CD4-positive, alpha-beta memory T cell (primary cell): Measurements from ENCODE around the gene PARP8. TPM values are rescaled to one million over a fixed set of nuclear protein-coding genes. Genes with fewer than 3 reads are reported as not detected.

ENCODE experiments used
- CTCF ChIA-PET: fragments of 350-600 bp; sonication (Branson Sonifier 250); formaldehyde crosslinking; loops from one replicate; lab custom pipeline; 2021; ENCODE audit warnings: inconsistent platforms; ENCODE audit not compliant: partially characterized antibody; lab: Charles Lee
- POLR2A ChIA-PET: fragments of 350-600 bp; sonication (Branson Sonifier 250); formaldehyde crosslinking; loops from one replicate; lab custom pipeline; 2021; ENCODE audit not compliant: partially characterized antibody; lab: Charles Lee
- DNase-seq, 5 donors: peaks; one replicate each; pipeline versions ENCODE4 v3.0.0 to v3.0.0-alpha.2; 2020 to 2022; ENCODE audit warnings: mixed read lengths in 1 of 5
- H3K27ac ChIP-seq: one replicate; pipeline ENCODE4 v1.7.0; 2013; ENCODE audit warnings: low read depth, low read length
- H3K27me3 ChIP-seq: 2 replicates; pipeline ENCODE4 v1.7.0; 2013; ENCODE audit warnings: mild to moderate bottlenecking, low read length, moderate library complexity; ENCODE audit not compliant: insufficient read depth
- H3K36me3 ChIP-seq: 2 replicates; pipeline ENCODE4 v1.7.0; 2013; ENCODE audit warnings: mild to moderate bottlenecking, low read length, moderate library complexity; ENCODE audit not compliant: insufficient read depth
- H3K4me1 ChIP-seq: 2 replicates; pipeline ENCODE4 v1.7.0; 2013; ENCODE audit warnings: mild to moderate bottlenecking, low read length, moderate library complexity; ENCODE audit not compliant: insufficient read depth
- H3K4me3 ChIP-seq, 2 donors: one replicate each; pipeline ENCODE4 v1.7.0; 2013; ENCODE audit warnings: low read length in 2 of 2, mild to moderate bottlenecking in 1 of 2
- H3K9me3 ChIP-seq, 2 donors: one replicate each; pipeline ENCODE4 v1.7.0; 2013; ENCODE audit warnings: low read length in 2 of 2, control low read depth in 1 of 2; ENCODE audit not compliant: control insufficient read depth in 1 of 2
- H3K27ac Mint-ChIP-seq, 7 donors: one replicate each; pipeline ENCODE4 v1.8.0; 2020 to 2021; ENCODE audit warnings: mixed read lengths in 7 of 7, mild to moderate bottlenecking in 6 of 7, inconsistent platforms in 3 of 7, moderate library complexity in 3 of 7
- H3K27me3 Mint-ChIP-seq, 2 donors: one replicate each; pipeline ENCODE4 v1.8.0; 2020 to 2021; ENCODE audit warnings: mixed read lengths in 2 of 2
- H3K36me3 Mint-ChIP-seq, 2 donors: one replicate each; pipeline ENCODE4 v1.8.0; 2020 to 2021; ENCODE audit warnings: mixed read lengths in 2 of 2, inconsistent platforms in 1 of 2, mild to moderate bottlenecking in 1 of 2
- H3K4me1 Mint-ChIP-seq, 4 donors: one replicate each; pipeline ENCODE4 v1.8.0; 2020 to 2021; ENCODE audit warnings: mixed read lengths in 4 of 4, mild to moderate bottlenecking in 1 of 4
- H3K4me3 Mint-ChIP-seq, 8 donors: one replicate each; pipeline ENCODE4 v1.8.0; 2020 to 2021; ENCODE audit warnings: mixed read lengths in 8 of 8, mild to moderate bottlenecking in 7 of 8, moderate library complexity in 6 of 8, inconsistent platforms in 3 of 8
- H3K9me3 Mint-ChIP-seq, 8 donors: one replicate each; pipeline ENCODE4 v1.8.0; 2020 to 2021; ENCODE audit warnings: mixed read lengths in 8 of 8, mild to moderate bottlenecking in 5 of 8, inconsistent platforms in 3 of 8, moderate library complexity in 1 of 8
- intact Hi-C: fragments of 100-400 bp; cut with micrococcal nuclease; formaldehyde crosslinking; loops from one replicate; pipeline ENCODE4 v1.15.1; 2023
- polyA plus RNA-seq, 2 donors: library from polyadenylated mRNA; unstranded; fragments of 300-500 nt; fragmentation: Illumina TruSeq; gene quantifications; one replicate each; pipeline ENCODE4 v1.2.3, GENCODE V29; 2021
- total RNA-seq, 2 experiments: library from RNA; stranded (reverse); gene quantifications; one replicate each; pipeline ENCODE4 v1.2.3, GENCODE V29; 2021

Gene PARP8
- total and polyA plus RNA-seq, 4 experiments from 2014 or later = 89.5 to 184 (median 136) TPM

DNA sequence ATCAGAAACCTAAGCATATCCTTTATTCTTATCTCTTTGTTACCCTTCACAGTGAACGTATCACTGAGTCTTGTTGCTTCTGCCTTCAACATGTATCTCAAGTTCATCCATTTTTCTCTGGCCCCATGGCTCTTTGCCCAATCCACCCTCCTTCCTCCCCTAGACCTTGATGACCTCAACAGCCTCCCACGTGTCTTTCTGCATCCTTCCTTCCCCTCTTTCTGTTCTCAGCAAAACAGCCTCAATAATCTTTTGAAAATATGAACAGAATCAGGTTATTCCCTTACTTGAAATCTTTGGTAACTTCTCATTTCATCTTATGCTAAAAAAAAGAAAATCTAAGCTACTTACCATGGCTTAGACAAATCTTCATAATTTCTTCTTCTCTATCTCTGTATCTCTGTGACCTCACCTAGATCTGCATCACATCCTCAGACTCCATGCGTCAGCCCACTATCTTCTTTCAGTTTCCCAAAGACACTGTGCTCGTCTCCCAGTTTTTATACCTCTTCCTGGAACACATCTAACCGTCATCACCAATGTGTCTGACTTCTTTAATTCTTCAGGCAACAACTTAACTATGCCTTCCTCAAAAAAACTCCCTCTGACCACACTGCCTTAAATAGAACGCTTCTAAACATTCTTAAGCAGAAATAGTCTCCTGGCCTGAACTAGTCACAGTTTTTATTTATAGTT, 208.0 kb downstream of the PARP8 start:
- peak overlapping the region in 3 of 7 donors; percentile 4 to 14 (median 7) for H3K27ac Mint-ChIP-seq
- Histone ChIP-seq H3K27me3 (no peaks in the 10 kb centered on the region), H3K9me3 (no peaks in the 10 kb centered on the region), H3K36me3 (no peaks in the 10 kb centered on the region), H3K4me1 (no peaks in the 10 kb centered on the region), H3K27ac (no peak overlapping the region), H3K4me3 (no peak overlapping the region)
- H3K4me1 Mint-ChIP-seq = peaks cover 7 to 10% (median 9%) of the 10 kb centered on the region in 4 donors
- CTCF ChIA-PET = no interaction called here
- H3K9me3 Mint-ChIP-seq = peaks cover 0 to 3% (median 2%) of the 10 kb centered on the region in 8 donors
- POLR2A ChIA-PET = no interaction called here
- intact Hi-C loops = no loop called here
- H3K27me3 Mint-ChIP-seq = peaks cover 9 to 10% of the 10 kb centered on the region in 2 donors
- peak overlapping the region in 2 of 8 donors; percentile 12 to 35 for H3K4me3 Mint-ChIP-seq
- H3K36me3 Mint-ChIP-seq = no peaks in the 10 kb centered on the region
- DNase-seq = no peak

DNA sequence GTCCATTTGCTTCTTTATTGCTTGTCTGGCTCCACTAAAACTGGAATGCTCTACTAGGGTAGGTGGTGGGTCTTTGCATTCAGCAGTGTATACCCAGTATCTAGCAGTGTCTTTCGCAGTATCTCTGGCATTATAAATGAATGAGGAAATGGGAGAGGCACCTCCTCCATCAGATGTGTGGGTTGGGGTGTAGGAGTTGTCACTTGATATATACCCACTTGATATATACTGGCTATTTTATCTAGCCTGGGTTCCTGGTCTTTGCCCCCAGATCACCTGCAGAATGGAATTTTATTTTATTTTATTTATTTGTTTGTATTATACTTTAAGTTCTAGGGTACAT, 208.5 kb downstream of the PARP8 start:
- no peak overlapping the region for H3K4me3 Mint-ChIP-seq
- no peak for DNase-seq
- H3K27me3 Mint-ChIP-seq = peaks cover 7 to 11% of the 10 kb centered on the region in 2 donors
- no peak overlapping the region for H3K27ac Mint-ChIP-seq
- Histone ChIP-seq H3K27me3 (no peaks in the 10 kb centered on the region), H3K4me3 (no peak overlapping the region), H3K9me3 (no peaks in the 10 kb centered on the region), H3K36me3 (no peaks in the 10 kb centered on the region), H3K4me1 (no peaks in the 10 kb centered on the region), H3K27ac (no peak overlapping the region)
- intact Hi-C loops = no loop called here
- peaks cover 7 to 10% (median 9%) of the 10 kb centered on the region in 4 donors for H3K4me1 Mint-ChIP-seq
- peaks cover 0 to 3% (median 2%) of the 10 kb centered on the region in 8 donors for H3K9me3 Mint-ChIP-seq
- ChIA-PET CTCF (no interaction called here), POLR2A (no interaction called here)
- H3K36me3 Mint-ChIP-seq = no peaks in the 10 kb centered on the region

DNA sequence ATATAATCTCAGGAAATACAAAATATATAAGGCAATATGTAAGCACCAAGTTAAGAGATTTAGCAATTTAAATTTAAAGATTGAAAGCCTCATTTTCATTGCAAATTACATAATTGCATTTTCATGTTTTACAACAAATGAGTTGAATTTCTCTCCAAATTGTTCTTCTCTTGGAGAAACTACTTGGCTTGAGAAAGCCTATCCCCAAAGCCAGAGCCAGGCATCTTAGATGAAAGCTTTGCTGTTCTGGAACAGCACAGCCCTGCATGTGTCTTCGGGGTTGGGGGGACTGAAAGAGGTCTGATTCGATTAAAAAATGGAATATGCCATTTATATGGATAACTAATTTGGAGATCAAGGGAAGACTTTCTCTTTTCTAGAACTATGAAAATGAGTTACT, 212.0 kb downstream of the PARP8 start:
- Histone ChIP-seq H3K27me3 (no peaks in the 10 kb centered on the region), H3K36me3 (no peaks in the 10 kb centered on the region), H3K4me3 (no peak overlapping the region), H3K4me1 (no peaks in the 10 kb centered on the region), H3K27ac (no peak overlapping the region), H3K9me3 (no peaks in the 10 kb centered on the region)
- no peaks in the 10 kb centered on the region for H3K36me3 Mint-ChIP-seq
- H3K9me3 Mint-ChIP-seq = peaks cover 0 to 5% (median under 1%) of the 10 kb centered on the region in 8 donors
- H3K4me3 Mint-ChIP-seq = no peak overlapping the region
- H3K4me1 Mint-ChIP-seq = peaks cover 7 to 10% (median 9%) of the 10 kb centered on the region in 4 donors
- H3K27me3 Mint-ChIP-seq = peaks cover 6 to 8% of the 10 kb centered on the region in 2 donors
- intact Hi-C loops = no loop called here
- CTCF ChIA-PET = no interaction called here
- no peak for DNase-seq
- POLR2A ChIA-PET = no interaction called here
- H3K27ac Mint-ChIP-seq = no peak overlapping the region

DNA sequence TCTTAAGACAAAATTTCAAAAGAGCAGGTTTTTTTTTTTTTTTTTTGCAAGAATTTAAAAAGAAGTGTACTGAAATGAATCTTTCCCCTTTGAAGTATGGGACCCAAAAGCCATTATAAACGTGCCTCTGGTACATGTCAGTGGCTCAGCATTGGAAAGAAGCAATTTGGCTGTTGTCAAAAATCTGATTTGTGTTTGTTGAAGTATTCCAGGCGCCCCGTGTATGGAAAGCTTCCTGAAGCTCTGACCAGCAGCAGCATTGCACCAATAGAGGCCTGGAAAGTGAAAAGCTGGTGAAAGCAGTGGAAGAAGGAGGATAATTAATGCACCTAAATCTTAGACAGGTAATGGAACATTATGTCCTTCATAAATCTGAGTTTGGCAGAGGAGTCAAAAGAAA, 215.0 kb downstream of the PARP8 start:
- POLR2A ChIA-PET = no interaction called here
- H3K9me3 Mint-ChIP-seq = peaks cover 0 to 5% (median 0%) of the 10 kb centered on the region in 8 donors
- H3K4me3 Mint-ChIP-seq = no peak overlapping the region
- H3K4me1 Mint-ChIP-seq = no peaks in the 10 kb centered on the region
- CTCF ChIA-PET = no interaction called here
- Histone ChIP-seq H3K27me3 (no peaks in the 10 kb centered on the region), H3K36me3 (no peaks in the 10 kb centered on the region), H3K27ac (no peak overlapping the region), H3K9me3 (no peaks in the 10 kb centered on the region), H3K4me1 (no peaks in the 10 kb centered on the region), H3K4me3 (no peak overlapping the region)
- no peak for DNase-seq
- H3K27me3 Mint-ChIP-seq = peaks cover 13 to 14% of the 10 kb centered on the region in 2 donors
- no peak overlapping the region for H3K27ac Mint-ChIP-seq
- intact Hi-C loops = no loop called here
- no peaks in the 10 kb centered on the region for H3K36me3 Mint-ChIP-seq

DNA sequence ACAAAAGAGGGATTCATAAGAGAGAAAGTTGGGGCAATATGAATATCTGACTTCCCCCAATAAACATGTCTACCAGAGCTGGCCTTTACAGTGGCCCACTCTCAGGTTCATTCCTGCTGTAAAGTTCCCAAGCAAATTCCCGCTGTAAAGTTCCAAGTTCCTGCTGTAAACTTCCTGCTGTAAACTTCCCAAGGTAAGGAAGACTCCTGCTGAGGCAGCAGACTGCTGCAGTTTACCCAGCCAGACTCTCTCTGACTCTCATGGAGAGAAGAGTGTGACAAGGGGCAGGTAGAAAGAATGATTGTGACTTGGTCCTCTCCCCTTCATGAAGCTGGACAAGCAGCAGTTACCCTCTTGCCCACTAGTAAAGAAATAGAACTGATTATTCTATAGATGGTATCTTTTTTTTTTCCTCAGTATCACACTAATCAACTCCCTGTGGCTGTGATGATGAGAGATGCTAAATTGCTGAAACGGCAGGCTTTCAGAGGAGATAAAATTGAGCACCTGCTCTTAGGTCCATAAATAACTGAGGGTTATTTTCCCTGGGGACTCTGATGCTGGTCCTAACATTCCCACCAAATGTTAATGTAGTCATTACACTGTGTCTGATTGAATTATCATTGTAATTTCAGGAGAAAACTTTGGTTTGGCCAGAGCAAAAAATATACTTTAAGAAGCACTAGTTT, 220.4 kb downstream of the PARP8 start:
- ChIA-PET POLR2A (no interaction called here), CTCF (no interaction called here)
- Mint-ChIP-seq H3K9me3 (peaks cover 0 to 3% (median 0%) of the 10 kb centered on the region in 8 donors), H3K4me1 (no peaks in the 10 kb centered on the region), H3K36me3 (no peaks in the 10 kb centered on the region), H3K4me3 (no peak overlapping the region), H3K27me3 (peaks cover 12% of the 10 kb centered on the region in 2 donors), H3K27ac (no peak overlapping the region)
- no peaks in the 10 kb centered on the region for H3K4me1 ChIP-seq
- no peak for DNase-seq
- no peaks in the 10 kb centered on the region for H3K9me3 ChIP-seq
- intact Hi-C loops = no loop called here
- no peak overlapping the region for H3K4me3 ChIP-seq
- no peak overlapping the region for H3K27ac ChIP-seq
- no peaks in the 10 kb centered on the region for H3K27me3 ChIP-seq
- no peaks in the 10 kb centered on the region for H3K36me3 ChIP-seq

DNA sequence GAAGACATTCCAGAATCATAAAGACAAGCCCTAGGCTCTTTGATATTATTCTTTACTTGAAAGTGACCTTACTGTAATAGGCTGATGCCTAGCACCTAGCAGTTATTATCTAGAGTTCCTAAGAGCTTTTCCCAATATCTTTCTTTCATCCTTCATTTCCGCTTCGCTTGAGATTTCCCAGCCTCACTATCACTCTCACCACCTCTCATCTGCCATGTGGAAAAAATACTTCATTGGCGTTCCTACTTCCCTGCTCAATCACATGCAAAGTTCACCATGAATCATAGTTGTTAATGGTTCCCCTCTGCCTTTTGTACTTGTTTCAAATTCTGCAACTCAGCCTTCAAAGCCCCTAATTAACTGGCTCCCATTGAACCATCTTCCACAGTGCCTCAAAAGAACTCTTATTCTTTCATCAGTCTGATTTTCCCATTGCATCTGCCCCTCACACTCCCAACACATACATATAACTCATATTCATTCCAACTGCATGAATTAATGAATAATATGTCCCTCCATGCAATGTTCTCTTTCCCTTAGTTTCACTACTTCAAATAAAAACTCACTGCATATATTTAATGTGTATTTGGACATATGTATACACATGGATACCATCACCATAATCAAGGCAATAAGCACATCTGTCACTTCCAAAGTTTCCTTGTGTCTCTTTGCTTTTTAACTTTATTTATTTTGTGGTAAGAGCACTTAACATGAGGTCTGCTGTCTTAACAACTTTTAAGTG, 221.6 kb downstream of the PARP8 start:
- Histone ChIP-seq H3K27me3 (no peaks in the 10 kb centered on the region), H3K36me3 (no peaks in the 10 kb centered on the region), H3K4me1 (no peaks in the 10 kb centered on the region), H3K9me3 (no peaks in the 10 kb centered on the region), H3K4me3 (no peak overlapping the region), H3K27ac (no peak overlapping the region)
- H3K4me3 Mint-ChIP-seq = no peak overlapping the region
- DNase-seq = no peak
- peaks cover 0 to 3% (median 0%) of the 10 kb centered on the region in 8 donors for H3K9me3 Mint-ChIP-seq
- H3K27me3 Mint-ChIP-seq = peaks cover 11 to 12% of the 10 kb centered on the region in 2 donors
- no peaks in the 10 kb centered on the region for H3K36me3 Mint-ChIP-seq
- intact Hi-C loops = no loop called here
- H3K27ac Mint-ChIP-seq = no peak overlapping the region
- ChIA-PET CTCF (no interaction called here), POLR2A (no interaction called here)
- H3K4me1 Mint-ChIP-seq = no peaks in the 10 kb centered on the region

DNA sequence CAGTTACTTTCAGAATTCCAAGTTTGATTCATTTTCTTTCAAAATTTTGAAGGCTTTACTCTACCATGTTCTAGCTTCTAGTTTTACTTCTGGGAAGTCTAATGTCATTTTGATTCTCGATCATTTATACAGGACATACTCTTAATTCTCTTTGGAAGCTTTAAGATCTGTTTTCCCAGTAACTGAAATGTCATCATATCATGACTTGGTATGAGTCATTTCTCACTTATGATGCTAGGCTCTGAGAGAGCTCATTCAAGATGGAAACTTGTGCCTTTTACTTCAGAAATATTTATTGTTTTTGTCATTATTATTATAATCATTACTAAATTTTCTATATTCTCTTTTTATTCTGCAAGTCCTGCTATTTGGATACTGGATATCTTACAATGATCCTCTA, 222.3 kb downstream of the PARP8 start:
- no peaks in the 10 kb centered on the region for H3K27me3 ChIP-seq
- no peaks in the 10 kb centered on the region for H3K4me1 ChIP-seq
- Mint-ChIP-seq H3K36me3 (no peaks in the 10 kb centered on the region), H3K4me3 (no peak overlapping the region), H3K27me3 (peaks cover 11 to 12% of the 10 kb centered on the region in 2 donors), H3K27ac (no peak overlapping the region), H3K9me3 (peaks cover 0 to 3% (median 0%) of the 10 kb centered on the region in 8 donors), H3K4me1 (no peaks in the 10 kb centered on the region)
- intact Hi-C loops = no loop called here
- ChIA-PET CTCF (no interaction called here), POLR2A (no interaction called here)
- H3K27ac ChIP-seq = no peak overlapping the region
- DNase-seq = no peak
- H3K36me3 ChIP-seq = no peaks in the 10 kb centered on the region
- no peak overlapping the region for H3K4me3 ChIP-seq
- H3K9me3 ChIP-seq = no peaks in the 10 kb centered on the region
